Measurements from ENCODE around the gene ZNF286A. TPM values are rescaled to one million over a fixed set of nuclear protein-coding genes. Genes with fewer than 3 reads are reported as not detected.
"Not testable (repeated sequence)": the region's sequence is repeated elsewhere in the genome, so short reads cannot be mapped to it uniquely, and the experiment has no call there.

Gene ZNF286A
- total RNA-seq, 1 experiment from 2014 or later, result 50.5 TPM

- not testable (repeated sequence) for H3K4me3 ChIP-seq (ENCODE audit: low read length); H3K4me2 ChIP-seq (ENCODE audit: low read depth, low read length, poor library complexity, severe bottlenecking); H3K4me1 ChIP-seq (ENCODE audit: low read length); H3K27me3 ChIP-seq (ENCODE audit: low read length); H3K27ac ChIP-seq (ENCODE audit: low read length); DNase-seq; H3K9me2 ChIP-seq (replicated peaks; ENCODE audit: insufficient read depth, low read length); H2AFZ ChIP-seq (ENCODE audit: low read length); H3K9ac ChIP-seq (ENCODE audit: low read length); H3K79me2 ChIP-seq (ENCODE audit: low read length); H3K9me3 ChIP-seq (ENCODE audit: low read length); H3K36me3 ChIP-seq (ENCODE audit: insufficient read depth, low read length); H4K20me1 ChIP-seq (ENCODE audit: insufficient read depth, low read depth, low read length)
Measured at GRCh38 chr17:15768865-15769533, 69.4 kb downstream of the ZNF286A start.

Small RNA genes lying within 50 kb of the gene (small RNA-seq; reads per million reads assigned to genes)
- not detected for gene ZNF29P

Other genes starting within 250 kb of the ZNF286A start
- gene CDRT4, start 232.1 kb upstream of the ZNF286A start, total RNA-seq (2014; rRNA removed; shearing (Covaris generic); ENCODE audit: low replicate concordance), result 11.7 and 13.6 TPM in 2 replicates
- 13.7 and 13.8 TPM in 2 replicates for gene TVP23C, start 136.3 kb upstream of the ZNF286A start, total RNA-seq (2014; rRNA removed; shearing (Covaris generic); ENCODE audit: low replicate concordance)
- 0.26 TPM in 1 of 2 replicates, not detected in the other for gene FBXW10B, start 80.0 kb upstream of the ZNF286A start, total RNA-seq (2014; rRNA removed; shearing (Covaris generic); ENCODE audit: low replicate concordance)
- 10.9 and 13.2 TPM in 2 replicates for gene TRIM16, start 15.4 kb upstream of the ZNF286A start, total RNA-seq (2014; rRNA removed; shearing (Covaris generic); ENCODE audit: low replicate concordance)
- gene TBC1D26, start 32.5 kb downstream of the ZNF286A start, total RNA-seq (2014; rRNA removed; shearing (Covaris generic); ENCODE audit: low replicate concordance), result not detected in 2 replicates
- not detected in 2 replicates for gene ADORA2B, start 245.4 kb downstream of the ZNF286A start, total RNA-seq (2014; rRNA removed; shearing (Covaris generic); ENCODE audit: low replicate concordance)

Data from Karpas-422 (cell line).